SIG-M5 treated with dmso at 0.1 percent for 504 hours (cell line): Measurements from ENCODE around the gene PDPK1.
"Not testable (repeated sequence)": the region's sequence is repeated elsewhere in the genome, so short reads cannot be mapped to it uniquely, and the experiment has no call there.

Experiments
- DNase-seq: peaks from one replicate; lab custom pipeline; 2025; ENCODE audit not compliant: unreplicated experiment; lab: John Stamatoyannopoulos, UW

PDPK1 gene

DNA sequence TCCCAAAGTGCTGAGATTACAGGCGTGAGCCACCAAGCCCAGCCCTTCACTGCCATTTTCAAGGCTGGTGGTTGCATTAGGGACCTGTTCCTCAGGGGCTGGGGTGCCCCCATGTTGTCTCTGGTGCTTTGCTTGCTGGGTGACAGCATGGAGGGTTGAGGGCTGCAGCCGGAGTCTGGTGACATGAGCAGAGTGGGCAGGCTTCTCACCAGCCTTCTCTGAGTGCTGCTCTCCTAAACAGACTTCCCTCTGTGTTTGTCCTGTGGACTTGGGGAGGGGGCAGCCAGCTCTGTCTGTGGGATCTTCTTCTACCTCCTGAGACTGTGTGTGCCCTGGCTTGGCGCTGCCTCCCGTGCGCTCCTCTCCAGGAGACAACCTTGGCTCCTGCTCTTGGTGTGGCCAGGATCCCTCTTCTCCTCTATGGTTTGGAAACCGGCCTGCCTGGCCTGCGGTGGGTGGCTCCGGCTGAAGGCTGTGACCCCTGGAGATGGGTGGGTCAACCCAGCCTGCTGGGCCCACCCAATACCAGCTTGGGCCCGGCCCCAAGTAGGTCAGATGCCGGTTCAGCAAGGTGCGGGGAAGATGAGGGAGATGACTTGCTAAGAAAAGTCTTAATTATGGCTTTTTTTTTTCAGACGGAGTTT lies 72.1 kb downstream of the PDPK1 start:
- no peak for DNase-seq

DNA sequence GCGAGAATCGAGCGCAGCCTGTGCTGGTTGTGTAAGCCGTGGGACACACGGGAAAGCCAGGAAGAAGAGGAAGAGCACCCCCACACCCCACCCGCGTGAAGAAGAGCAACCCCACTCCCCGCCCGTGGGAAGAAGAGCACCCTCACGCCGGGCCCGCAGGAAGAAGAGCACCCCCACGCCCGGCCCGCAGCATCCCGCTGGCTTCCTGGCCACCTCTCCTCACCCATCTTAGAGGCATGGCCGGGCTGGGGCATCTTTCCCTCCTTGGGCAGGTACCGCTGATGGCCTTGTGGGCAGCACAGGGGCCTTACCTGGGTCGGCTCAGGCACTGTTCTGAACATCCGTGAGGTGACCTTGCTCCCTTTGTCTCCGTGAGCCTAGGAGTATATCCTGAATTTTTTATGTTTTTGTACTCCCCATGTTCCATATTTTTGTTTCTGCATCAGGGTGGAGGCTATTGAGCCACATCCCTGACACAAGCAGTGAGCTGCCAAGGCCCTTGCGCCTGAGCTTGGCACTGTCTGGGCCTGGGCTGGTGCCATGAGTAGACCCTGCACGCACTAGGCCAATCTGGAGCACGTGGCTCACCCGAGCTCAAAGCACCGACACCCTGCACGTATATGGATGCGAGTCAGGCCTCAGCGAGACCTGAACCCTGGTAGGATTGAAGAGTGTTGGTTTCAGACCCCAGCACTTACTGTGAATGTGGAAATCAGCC lies 73.1 kb downstream of the PDPK1 start:
- DNase-seq: no peak

- DNase-seq: no peak
Observed at GRCh38 chr16:2611499-2611862, 73.7 kb downstream of the PDPK1 start.

- DNase-seq: not testable (repeated sequence)
Observed at GRCh38 chr16:2611877-2612276, 74.1 kb downstream of the PDPK1 start.

- DNase-seq: not testable (repeated sequence)
Observed at GRCh38 chr16:2613251-2613650, 75.4 kb downstream of the PDPK1 start.

DNA sequence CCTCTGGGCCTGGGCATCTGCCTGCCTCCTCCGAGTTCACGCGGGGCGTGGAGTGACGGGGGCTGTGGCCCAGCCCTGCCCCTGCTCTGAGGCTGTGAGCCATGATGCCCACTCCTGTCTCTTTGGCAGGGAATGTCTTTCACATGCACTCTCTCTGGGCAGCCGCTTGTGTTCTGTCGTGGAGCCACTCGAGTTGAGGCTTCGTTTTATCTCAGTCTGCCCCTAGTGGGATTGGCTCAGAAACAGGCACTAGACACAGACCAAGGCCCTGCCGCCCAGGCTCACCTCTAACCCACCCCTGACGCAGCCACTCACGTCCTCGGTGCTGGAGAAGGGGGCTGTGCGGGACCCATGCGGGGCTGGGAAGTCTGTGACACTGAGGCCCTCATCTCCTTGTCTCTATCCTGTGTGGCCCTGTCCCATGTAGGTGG lies 77.0 kb downstream of the PDPK1 start:
- no peak for DNase-seq

- DNase-seq: not testable (repeated sequence)
Observed at GRCh38 chr16:2618964-2619363, 81.1 kb downstream of the PDPK1 start.

GRCh38 chr16:2619628-2620027 lies 81.8 kb downstream of the PDPK1 start:
- not testable (repeated sequence) for DNase-seq

- not testable (repeated sequence) for DNase-seq
Observed at GRCh38 chr16:2620870-2621269, 83.0 kb downstream of the PDPK1 start.

- not testable (repeated sequence) for DNase-seq
Observed at GRCh38 chr16:2621395-2621794, 83.6 kb downstream of the PDPK1 start.

- not testable (repeated sequence) for DNase-seq
Observed at GRCh38 chr16:2627075-2627474, 89.3 kb downstream of the PDPK1 start.

DNA sequence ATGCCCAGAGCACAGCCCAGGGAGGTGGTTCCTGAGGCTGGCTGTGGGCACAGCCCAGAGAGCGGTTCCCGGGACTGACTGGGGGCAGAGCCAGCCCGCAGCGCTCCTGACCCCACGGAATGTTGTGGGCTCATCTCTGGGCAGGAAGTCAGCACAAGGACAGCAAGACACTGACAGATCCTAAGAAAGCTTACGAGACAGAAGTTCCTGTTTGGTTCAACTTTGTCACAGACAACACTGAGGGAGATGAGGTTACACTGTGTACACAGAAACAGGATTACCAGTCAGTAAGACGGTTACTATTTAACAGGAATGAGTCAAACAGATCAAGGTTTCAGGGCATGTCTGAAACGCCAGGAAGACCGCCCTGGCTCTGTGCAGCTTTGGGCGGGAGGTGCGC lies 93.4 kb downstream of the PDPK1 start:
- DNase-seq: not testable (repeated sequence)

GRCh38 chr16:2632291-2632690 lies 94.5 kb downstream of the PDPK1 start:
- DNase-seq: not testable (repeated sequence)

GRCh38 chr16:2639071-2639721 lies 101.4 kb downstream of the PDPK1 start:
- DNase-seq: not testable (repeated sequence)

GRCh38 chr16:2639722-2640072 lies 101.9 kb downstream of the PDPK1 start:
- DNase-seq: not testable (repeated sequence)

GRCh38 chr16:2642561-2642960 lies 104.7 kb downstream of the PDPK1 start:
- DNase-seq: not testable (repeated sequence)

- not testable (repeated sequence) for DNase-seq
Observed at GRCh38 chr16:2644754-2645453, 107.1 kb downstream of the PDPK1 start.

DNA sequence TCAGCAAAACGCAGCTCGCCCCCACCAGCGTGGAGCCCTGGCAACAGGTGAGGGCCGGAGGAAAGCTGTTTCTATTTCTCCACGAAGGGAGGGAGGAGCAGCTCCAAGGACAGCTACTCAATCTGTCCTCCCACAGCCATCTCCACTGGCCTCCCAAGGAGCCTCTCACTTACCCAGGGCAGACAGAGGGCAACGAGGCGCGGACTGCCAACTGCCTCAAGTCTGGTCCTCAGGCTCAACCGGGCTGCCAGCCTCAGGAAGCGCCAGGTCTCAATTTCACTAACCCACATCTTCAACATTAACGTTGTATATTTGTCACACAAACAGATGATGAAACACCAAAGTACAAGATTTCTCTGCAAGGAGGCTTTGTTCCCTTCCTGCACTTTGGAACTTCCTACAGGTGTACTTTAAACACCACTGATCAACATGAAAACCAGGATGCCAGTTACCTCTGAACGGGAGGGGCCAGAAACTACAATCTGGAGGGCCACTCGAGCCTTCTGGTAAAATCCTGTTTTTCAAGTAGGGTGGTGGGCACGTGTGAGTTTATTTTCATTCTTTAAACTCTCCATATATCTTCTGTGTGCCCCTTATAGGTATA lies 113.5 kb downstream of the PDPK1 start:
- DNase-seq: not testable (repeated sequence)
